Mesenchymal stem cell (in vitro differentiated cells and primary cell): Measurements from ENCODE around the gene GRID2.

Experiments used
- DNase-seq: peaks from one replicate; pipeline ENCODE4 v3.0.0-alpha.2; 2013
- H2AFZ ChIP-seq: one replicate; pipeline ENCODE4 v1.6.1; 2013; ENCODE audit warnings: low read depth, mild to moderate bottlenecking, control low read depth, inconsistent platforms, low read length, moderate library complexity
- H2AK5ac ChIP-seq: 2 replicates; pipeline ENCODE4 v1.6.1; 2013; ENCODE audit warnings: low read length, moderate library complexity, mild to moderate bottlenecking, inconsistent platforms; ENCODE audit not compliant: severe bottlenecking
- H2BK120ac ChIP-seq: one replicate; pipeline ENCODE4 v1.6.1; 2013; ENCODE audit warnings: low read depth, mild to moderate bottlenecking, inconsistent platforms, low read length, moderate library complexity
- H2BK12ac ChIP-seq, 2 experiments: one replicate each; pipeline ENCODE4 v1.6.1; 2013; ENCODE audit warnings: inconsistent platforms in 2 of 2, low read length in 2 of 2, mild to moderate bottlenecking in 2 of 2, moderate library complexity in 2 of 2, control low read depth in 1 of 2
- H2BK15ac ChIP-seq: one replicate; pipeline ENCODE4 v1.6.1; 2013; ENCODE audit warnings: mild to moderate bottlenecking, low read depth, inconsistent platforms; ENCODE audit not compliant: poor library complexity, severe bottlenecking
- H2BK5ac ChIP-seq: 2 replicates; pipeline ENCODE4 v1.6.1; 2013; ENCODE audit warnings: low read depth, mild to moderate bottlenecking, low read length, control low read depth, inconsistent platforms; ENCODE audit not compliant: poor library complexity, severe bottlenecking
- H3K14ac ChIP-seq, 2 experiments: one replicate each; pipeline ENCODE4 v1.6.1; 2013; ENCODE audit warnings: inconsistent platforms in 2 of 2, low read length in 2 of 2, control low read depth in 1 of 2, mild to moderate bottlenecking in 1 of 2, moderate library complexity in 1 of 2
- H3K18ac ChIP-seq, 2 experiments: one replicate each; pipeline ENCODE4 v1.6.1; 2013; ENCODE audit warnings: inconsistent platforms in 2 of 2, low read length in 2 of 2, control low read depth in 1 of 2, low read depth in 1 of 2, mild to moderate bottlenecking in 1 of 2
- H3K23ac ChIP-seq, 2 experiments: one replicate each; pipeline ENCODE4 v1.6.1; 2013; ENCODE audit warnings: inconsistent platforms in 2 of 2, low read length in 2 of 2, mild to moderate bottlenecking in 2 of 2, moderate library complexity in 2 of 2, control low read depth in 1 of 2
- H3K27ac ChIP-seq: 2 replicates; pipeline ENCODE4 v1.5.1; 2013; ENCODE audit warnings: mild to moderate bottlenecking, moderate library complexity, low read length, control low read depth, inconsistent platforms; ENCODE audit not compliant: poor library complexity, severe bottlenecking
- H3K27me3 ChIP-seq, 2 experiments: 2 replicates each; pipeline versions ENCODE4 v1.6.1 to v1.7.0; 2013; ENCODE audit warnings: low read length in 2 of 2, mild to moderate bottlenecking in 2 of 2, moderate library complexity in 2 of 2, control low read depth in 1 of 2, inconsistent platforms in 1 of 2; ENCODE audit not compliant: control insufficient read depth in 1 of 2, insufficient read depth in 1 of 2
- H3K36me3 ChIP-seq, 2 experiments: 2 replicates each; pipeline versions ENCODE4 v1.6.1 to v1.7.0; 2013; ENCODE audit warnings: low read length in 2 of 2, control low read depth in 1 of 2, inconsistent platforms in 1 of 2, low read depth in 1 of 2, mild to moderate bottlenecking in 1 of 2; ENCODE audit not compliant: insufficient read depth in 2 of 2, control insufficient read depth in 1 of 2
- H3K4ac ChIP-seq, 2 experiments: one replicate each; pipeline ENCODE4 v1.6.1; 2013; ENCODE audit warnings: inconsistent platforms in 2 of 2, low read length in 2 of 2, mild to moderate bottlenecking in 2 of 2, moderate library complexity in 2 of 2, control low read depth in 1 of 2, low read depth in 1 of 2
- H3K4me1 ChIP-seq: 2 replicates; pipeline ENCODE4 v1.6.1; 2013; ENCODE audit warnings: low read depth, low read length, control low read depth; ENCODE audit not compliant: control insufficient read depth, insufficient read depth
- H3K4me2 ChIP-seq: 2 replicates; pipeline ENCODE4 v1.6.1; 2013; ENCODE audit warnings: low read length, mild to moderate bottlenecking, inconsistent platforms; ENCODE audit not compliant: poor library complexity, severe bottlenecking
- H3K4me3 ChIP-seq, 2 experiments: 2 replicates each; pipeline versions ENCODE4 v1.5.1 to v1.7.0; 2013; ENCODE audit warnings: low read length in 2 of 2, mild to moderate bottlenecking in 2 of 2, control low read depth in 1 of 2, low read depth in 1 of 2; ENCODE audit not compliant: insufficient read depth in 1 of 2
- H3K79me1 ChIP-seq: replicated peaks from 2 replicates; pipeline ENCODE4 v1.6.1; 2013; ENCODE audit warnings: mild to moderate bottlenecking, control low read depth, low read length, inconsistent platforms; ENCODE audit not compliant: poor library complexity, severe bottlenecking
- H3K9ac ChIP-seq: 2 replicates; pipeline ENCODE4 v1.7.0; 2013; ENCODE audit warnings: mild to moderate bottlenecking, low read length, moderate library complexity
- H3K9me3 ChIP-seq: 2 replicates; pipeline ENCODE4 v1.7.0; 2013; ENCODE audit warnings: mild to moderate bottlenecking, low read length; ENCODE audit not compliant: control insufficient read depth
- H4K8ac ChIP-seq: one replicate; pipeline ENCODE4 v1.6.1; 2013; ENCODE audit warnings: inconsistent platforms, mild to moderate bottlenecking, low read length, moderate library complexity
- H4K91ac ChIP-seq: one replicate; pipeline ENCODE4 v1.6.1; 2013; ENCODE audit warnings: mild to moderate bottlenecking, low read length, inconsistent platforms
- WGBS: methylation state at CpG from one replicate; pipeline ENCODE4 v1.1.7; 2013; ENCODE audit warnings: mixed read lengths; 5-methylcytosine and 5-hydroxymethylcytosine counted together

GRID2 gene

GRCh38 chr4:93228021-93228420 lies 924.3 kb downstream of the GRID2 start:
- Histone ChIP-seq H3K27me3 (no peaks in the 10 kb centered on the region), H3K79me1 (no peaks in the 10 kb centered on the region), H3K4me2 (no peak overlapping the region), H4K91ac (no peak overlapping the region), H3K9me3 (no peaks in the 10 kb centered on the region), H2AK5ac (no peak overlapping the region), H3K23ac (no peak overlapping the region), H2BK15ac (no peak overlapping the region), H3K18ac (no peak overlapping the region), H3K36me3 (no peaks in the 10 kb centered on the region), H3K27ac (no peak overlapping the region), H3K4me3 (no peak overlapping the region), H2AFZ (no peak overlapping the region), H2BK120ac (no peak overlapping the region), H3K4me1 (no peaks in the 10 kb centered on the region), H3K14ac (no peak overlapping the region), H2BK5ac (no peak overlapping the region), H3K9ac (no peak overlapping the region), H2BK12ac (no peak overlapping the region), H3K4ac (no peak overlapping the region), H4K8ac (no peak overlapping the region)
- 89% methylated on average over 3 of the region's 3 CpGs for WGBS
- no peak for DNase-seq

GRCh38 chr4:93232883-93233282 lies 929.1 kb downstream of the GRID2 start:
- Histone ChIP-seq H2AK5ac (no peak overlapping the region), H3K4me2 (no peak overlapping the region), H3K14ac (no peak overlapping the region), H3K27me3 (no peaks in the 10 kb centered on the region), H3K4me3 (no peak overlapping the region), H4K91ac (no peak overlapping the region), H2BK120ac (no peak overlapping the region), H2AFZ (no peak overlapping the region), H2BK15ac (no peak overlapping the region), H3K4me1 (no peaks in the 10 kb centered on the region), H3K18ac (no peak overlapping the region), H3K4ac (no peak overlapping the region), H3K23ac (no peak overlapping the region), H3K9me3 (no peaks in the 10 kb centered on the region), H3K27ac (no peak overlapping the region), H2BK5ac (no peak overlapping the region), H3K36me3 (no peaks in the 10 kb centered on the region), H4K8ac (no peak overlapping the region), H3K9ac (no peak overlapping the region), H2BK12ac (no peak overlapping the region), H3K79me1 (no peaks in the 10 kb centered on the region)
- DNase-seq, result no peak
- WGBS, result 84% methylated on average over 2 of the region's 2 CpGs

GRCh38 chr4:93237521-93237920 lies 933.8 kb downstream of the GRID2 start:
- Histone ChIP-seq H3K18ac (no peak overlapping the region), H3K23ac (no peak overlapping the region), H2BK5ac (no peak overlapping the region), H2AK5ac (no peak overlapping the region), H3K79me1 (no peaks in the 10 kb centered on the region), H4K91ac (no peak overlapping the region), H4K8ac (no peak overlapping the region), H2BK15ac (no peak overlapping the region), H3K4ac (no peak overlapping the region), H3K27ac (no peak overlapping the region), H3K36me3 (no peaks in the 10 kb centered on the region), H3K27me3 (no peaks in the 10 kb centered on the region), H3K14ac (no peak overlapping the region), H2AFZ (no peak overlapping the region), H3K4me3 (no peak overlapping the region), H3K9me3 (no peaks in the 10 kb centered on the region), H3K4me2 (no peak overlapping the region), H2BK120ac (no peak overlapping the region), H2BK12ac (no peak overlapping the region), H3K9ac (no peak overlapping the region), H3K4me1 (no peaks in the 10 kb centered on the region)
- WGBS, result no CpG with 5 or more reads among the region's 2 CpGs
- DNase-seq, result no peak

- Histone ChIP-seq H3K36me3 (no peaks in the 10 kb centered on the region), H4K8ac (no peak overlapping the region), H3K9ac (no peak overlapping the region), H2AFZ (no peak overlapping the region), H4K91ac (no peak overlapping the region), H2BK15ac (no peak overlapping the region), H3K23ac (no peak overlapping the region), H3K79me1 (no peaks in the 10 kb centered on the region), H2BK12ac (no peak overlapping the region), H3K4me1 (no peaks in the 10 kb centered on the region), H3K18ac (no peak overlapping the region), H3K4me2 (no peak overlapping the region), H2AK5ac (no peak overlapping the region), H2BK120ac (no peak overlapping the region), H3K4me3 (no peak overlapping the region), H3K4ac (no peak overlapping the region), H3K27ac (no peak overlapping the region), H3K14ac (no peak overlapping the region), H2BK5ac (no peak overlapping the region), H3K27me3 (no peaks in the 10 kb centered on the region), H3K9me3 (no peaks in the 10 kb centered on the region)
- DNase-seq, result no peak
- WGBS, result 83% methylated on average over 1 of the region's 2 CpGs
Observed at GRCh38 chr4:93243262-93243661, 939.5 kb downstream of the GRID2 start.
